ENCODE results near the gene POGZ. TPM values are rescaled to one million over a fixed set of nuclear protein-coding genes. Genes with fewer than 3 reads are reported as not detected.
A peak's percentile ranks its signal among the peaks of the same experiment; 100 is the strongest.

POGZ gene
- total and polyA plus RNA-seq, 2 of the 13 experiments (the other 11 are each of a cell fraction or from before 2014, with no cell fraction given), result 15.3 to 45.6 TPM

GRCh38 chr1:151459331-151460046 is at the start of gene POGZ (continued):
- TF ChIP-seq ESRRA (CRISPR knock-in tag; IDR thresholded peaks at IDR 0.05; ENCODE audit: low read depth) (no peak), SIN3A (IDR thresholded peaks at IDR 0.05; ENCODE audit: borderline replicate concordance, low read depth, low read length) (no peak), HNF4G (IDR thresholded peaks at IDR 0.05; ENCODE audit: borderline replicate concordance, low read depth, low read length) (no peak), HNF4G (CRISPR knock-in tag; IDR thresholded peaks at IDR 0.05; ENCODE audit: borderline replicate concordance, low read depth) (no peak), ZBTB2 (CRISPR knock-in tag; IDR thresholded peaks at IDR 0.05; ENCODE audit: low read depth) (no peak), ZNF136 (CRISPR knock-in tag; IDR thresholded peaks at IDR 0.05; ENCODE audit: low read depth) (no peak), MED8 (CRISPR knock-in tag; IDR thresholded peaks at IDR 0.05; ENCODE audit: insufficient replicate concordance) (no peak), CREM (IDR thresholded peaks at IDR 0.05) (peak; percentile 94), CREM (CRISPR knock-in tag; IDR thresholded peaks at IDR 0.05) (peak; percentile 29; the same call in 1 of the 2 replicates), NKX3-1 (CRISPR knock-in tag; IDR thresholded peaks at IDR 0.05) (no peak), ZNF598 (CRISPR knock-in tag; IDR thresholded peaks at IDR 0.05; ENCODE audit: borderline replicate concordance) (no peak), ZMYM4 (CRISPR knock-in tag; IDR thresholded peaks at IDR 0.05) (peak; percentile 70), IRF1 (CRISPR knock-in tag; IDR thresholded peaks at IDR 0.05; ENCODE audit: low read depth) (no peak), ZNF484 (CRISPR knock-in tag; IDR thresholded peaks at IDR 0.05; ENCODE audit: borderline replicate concordance, low read depth) (no peak), RFXANK (CRISPR knock-in tag; IDR thresholded peaks at IDR 0.05) (no peak), ZNF609 (CRISPR knock-in tag; IDR thresholded peaks at IDR 0.05; ENCODE audit: borderline replicate concordance) (no peak), ZFP36L2 (CRISPR knock-in tag; IDR thresholded peaks at IDR 0.05) (no peak), ARID5B (CRISPR knock-in tag; IDR thresholded peaks at IDR 0.05) (no peak), JUND (CRISPR knock-in tag; IDR thresholded peaks at IDR 0.05) (no peak), TBP (CRISPR knock-in tag; IDR thresholded peaks at IDR 0.05) (no peak)

All from HepG2 (cell line).